GM23338 (cell line): ENCODE measurements around the gene MINDY4. TPM values are rescaled to one million over a fixed set of nuclear protein-coding genes. Genes with fewer than 3 reads are reported as not detected.

ENCODE experiments used
- ATAC-seq: fragments of 200-7000 bp; cut with Tn5 transposase; 3 replicates; pipeline ENCODE4 v1.9.1; 2020
- DNase-seq: peaks from one replicate; pipeline ENCODE4 v3.0.0-alpha.2; 2015; ENCODE audit warnings: low spot score
- H2AFZ ChIP-seq: fragments of 200-600 bp; sonication (generic); 2 replicates; pipeline ENCODE4 v1.8.0; 2016; ENCODE audit warnings: antibody characterized with exemption, mild to moderate bottlenecking, moderate library complexity
- H3F3A ChIP-seq: fragments of 200-600 bp; sonication (generic); replicated peaks from 2 replicates; pipeline ENCODE4 v1.8.0; 2017; ENCODE audit warnings: antibody characterized with exemption, mixed run types, low read depth
- H3K27ac ChIP-seq: fragments of 200-600 bp; sonication (generic); 2 replicates; pipeline ENCODE4 v1.6.1; 2016; ENCODE audit warnings: low read depth
- H3K27me3 ChIP-seq: fragments of 200-600 bp; sonication (generic); 2 replicates; pipeline ENCODE4 v1.8.0; 2016; ENCODE audit warnings: mild to moderate bottlenecking, mixed run types, moderate library complexity; ENCODE audit not compliant: insufficient read depth
- H3K36me3 ChIP-seq: fragments of 200-600 bp; sonication (generic); 2 replicates; pipeline ENCODE4 v1.8.0; 2016; ENCODE audit warnings: mild to moderate bottlenecking; ENCODE audit not compliant: insufficient read depth
- H3K4me1 ChIP-seq: fragments of 200-600 bp; sonication (generic); 2 replicates; pipeline ENCODE4 v1.8.0; 2016; ENCODE audit warnings: mild to moderate bottlenecking, moderate library complexity; ENCODE audit not compliant: insufficient read depth
- H3K4me2 ChIP-seq: fragments of 200-600 bp; sonication (generic); 2 replicates; pipeline ENCODE4 v1.7.1; 2017; ENCODE audit warnings: mixed run types
- H3K4me3 ChIP-seq: fragments of 200-600 bp; sonication (generic); 2 replicates; pipeline ENCODE4 v1.6.1; 2016; ENCODE audit warnings: mixed run types
- H3K79me2 ChIP-seq: fragments of 200-600 bp; sonication (generic); replicated peaks from 2 replicates; pipeline ENCODE4 v1.8.0; 2017; ENCODE audit warnings: mild to moderate bottlenecking; ENCODE audit not compliant: insufficient read depth
- H3K9me2 ChIP-seq: fragments of 200-600 bp; sonication (generic); 2 replicates; pipeline ENCODE4 v1.8.0; 2017; ENCODE audit not compliant: insufficient read depth
- H4K20me1 ChIP-seq: fragments of 200-600 bp; sonication (generic); replicated peaks from 2 replicates; pipeline ENCODE4 v1.8.0; 2017; ENCODE audit warnings: mild to moderate bottlenecking; ENCODE audit not compliant: insufficient read depth
- H3K27ac Mint-ChIP-seq: 2 replicates; pipeline ENCODE4 v1.8.0; 2020; ENCODE audit warnings: inconsistent platforms, mild to moderate bottlenecking, moderate library complexity, mixed read lengths
- H3K27me3 Mint-ChIP-seq: 3 replicates; pipeline ENCODE4 v1.8.0; 2022; ENCODE audit warnings: low read depth, mild to moderate bottlenecking, moderate library complexity, mixed read lengths, inconsistent platforms; ENCODE audit not compliant: insufficient read depth, poor library complexity
- H3K36me3 Mint-ChIP-seq: 3 replicates; pipeline ENCODE4 v1.8.0; 2021; ENCODE audit warnings: low read depth, mild to moderate bottlenecking, inconsistent platforms, moderate library complexity, mixed read lengths
- H3K4me1 Mint-ChIP-seq: 3 replicates; pipeline ENCODE4 v1.8.0; 2020; ENCODE audit warnings: mild to moderate bottlenecking, inconsistent platforms, mixed read lengths
- H3K4me3 Mint-ChIP-seq: 3 replicates; pipeline ENCODE4 v1.8.0; 2021; ENCODE audit warnings: moderate library complexity, mild to moderate bottlenecking, inconsistent platforms, mixed read lengths
- H3K9me3 Mint-ChIP-seq: 3 replicates; pipeline ENCODE4 v1.8.0; 2020; ENCODE audit warnings: moderate library complexity, mild to moderate bottlenecking, inconsistent platforms, mixed read lengths
- CREB1 ChIP-seq: fragments of 250-450 bp; sonication (Bioruptor Pico); IDR thresholded peaks from 2 replicates; pipeline ENCODE4 v1.5.0; 2020; ENCODE audit warnings: low read depth, mild to moderate bottlenecking, moderate library complexity
- EZH2 ChIP-seq: fragments of 200-600 bp; sonication (generic); IDR thresholded peaks from one replicate; pipeline ENCODE4 v1.8.0; 2017; ENCODE audit warnings: antibody characterized with exemption, mild to moderate bottlenecking, low read depth; ENCODE audit not compliant: unreplicated experiment
- EZH2phosphoT487 ChIP-seq: fragments of 200-600 bp; sonication (generic); IDR thresholded peaks from one replicate; pipeline ENCODE4 v1.8.1; 2018; ENCODE audit warnings: antibody characterized with exemption; ENCODE audit not compliant: unreplicated experiment
- JUNB ChIP-seq: IDR thresholded peaks from one replicate; pipeline ENCODE4 v1.6.1; 2016; ENCODE audit warnings: antibody characterized with exemption; ENCODE audit not compliant: unreplicated experiment
- NANOG ChIP-seq: IDR thresholded peaks from 2 replicates; pipeline ENCODE4 v1.6.1; 2016; ENCODE audit warnings: antibody characterized with exemption, borderline replicate concordance
- POLR2AphosphoS5 ChIP-seq: IDR thresholded peaks from 2 replicates; pipeline ENCODE4 v1.6.1; 2016; ENCODE audit warnings: antibody characterized with exemption, low read depth
- STAT1 ChIP-seq: IDR thresholded peaks from one replicate; pipeline ENCODE4 v1.6.1; 2016; ENCODE audit warnings: antibody characterized with exemption; ENCODE audit not compliant: unreplicated experiment
- ZNF114 ChIP-seq: fragments of 250-450 bp; sonication (Bioruptor Pico); IDR thresholded peaks from 2 replicates; pipeline ENCODE4 v1.5.0; 2020; ENCODE audit warnings: mild to moderate bottlenecking, moderate library complexity
- ZNF331 ChIP-seq: fragments of 250-450 bp; sonication (Bioruptor Pico); IDR thresholded peaks from 2 replicates; pipeline ENCODE4 v1.5.0; 2020; ENCODE audit warnings: low read depth, mild to moderate bottlenecking, moderate library complexity
- polyA plus RNA-seq: library from polyadenylated mRNA; unstranded; fragments of >200 nt; fragmentation: Nextera tagmentation; extraction: Ambion mirVana; gene quantifications from 2 replicates; pipeline ENCODE4 v1.2.1, GENCODE V29; 2016
- total RNA-seq: library from RNA; depleted of rRNA; stranded (reverse); fragments of >200 nt; shearing (Covaris generic); gene quantifications from 2 replicates; pipeline ENCODE4 v1.2.3, GENCODE V29; 2014
- TF ChIP-seq, protein P1 (sequence below), 2 experiments: fragments of 200-600 bp in 1 of 2; sonication (generic) in 1 of 2; conservative IDR thresholded peaks; 2 replicates each; pipeline versions ENCODE4 v1.5.1 to v1.6.1; 2016 to 2017; ENCODE audit warnings: antibody characterized with exemption in 2 of 2, low read depth in 2 of 2, mild to moderate bottlenecking in 2 of 2, moderate library complexity in 1 of 2
- TF ChIP-seq, protein P2 (sequence below): IDR thresholded peaks from one replicate; pipeline ENCODE4 v1.6.1; 2018; ENCODE audit warnings: antibody characterized with exemption; ENCODE audit not compliant: unreplicated experiment
- TF ChIP-seq, protein P3 (sequence below): IDR thresholded peaks from 2 replicates; pipeline ENCODE4 v1.6.1; 2016; ENCODE audit warnings: antibody characterized with exemption
- TF ChIP-seq, protein P4 (sequence below): fragments of 250-450 bp; sonication (Bioruptor Pico); IDR thresholded peaks from 2 replicates; pipeline ENCODE4 v1.5.0; 2020; ENCODE audit warnings: mild to moderate bottlenecking, moderate library complexity

MINDY4 gene
- total and polyA plus RNA-seq, 2 experiments from 2014 or later = 1.7 to 4.4 TPM

DNA sequence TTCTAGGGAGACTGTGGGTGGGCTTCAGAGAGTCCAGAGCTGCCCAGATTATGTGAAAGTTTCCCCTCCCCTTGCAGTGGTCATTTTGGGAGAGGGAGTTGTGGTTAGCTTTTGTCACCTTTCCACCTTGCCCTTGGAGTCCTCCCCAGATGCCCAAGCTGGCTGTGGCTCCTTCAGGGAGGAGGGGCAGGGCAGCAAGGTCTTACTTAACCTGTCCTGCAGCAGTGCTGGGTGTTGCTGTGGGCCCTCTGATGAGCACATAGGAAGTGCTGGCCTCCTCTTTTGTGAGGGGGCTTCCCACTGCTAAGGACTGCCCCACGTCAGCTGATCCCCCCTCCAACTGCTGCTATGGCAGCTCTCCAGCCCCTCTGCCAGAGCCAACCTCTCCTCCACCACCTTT, 122.8 kb downstream of the MINDY4 start:
- H3K27ac Mint-ChIP-seq = no peak overlapping the region
- no peak for DNase-seq
- Histone ChIP-seq H2AFZ (no peak overlapping the region), H3K4me2 (no peak overlapping the region), H3K4me3 (no peak overlapping the region), H3K4me1 (no peaks in the 10 kb centered on the region), H3K79me2 (no peaks in the 10 kb centered on the region), H3F3A (no peaks in the 10 kb centered on the region), H3K9me2 (no peaks in the 10 kb centered on the region), H3K27ac (no peak overlapping the region), H4K20me1 (no peaks in the 10 kb centered on the region), H3K36me3 (no peaks in the 10 kb centered on the region), H3K27me3 (no peaks in the 10 kb centered on the region)
- TF ChIP-seq ZNF331 (CRISPR knock-in tag) = no peak
- no peak for TF ChIP-seq POLR2AphosphoS5
- no peak for TF ChIP-seq JUNB
- TF ChIP-seq, protein P1, sequence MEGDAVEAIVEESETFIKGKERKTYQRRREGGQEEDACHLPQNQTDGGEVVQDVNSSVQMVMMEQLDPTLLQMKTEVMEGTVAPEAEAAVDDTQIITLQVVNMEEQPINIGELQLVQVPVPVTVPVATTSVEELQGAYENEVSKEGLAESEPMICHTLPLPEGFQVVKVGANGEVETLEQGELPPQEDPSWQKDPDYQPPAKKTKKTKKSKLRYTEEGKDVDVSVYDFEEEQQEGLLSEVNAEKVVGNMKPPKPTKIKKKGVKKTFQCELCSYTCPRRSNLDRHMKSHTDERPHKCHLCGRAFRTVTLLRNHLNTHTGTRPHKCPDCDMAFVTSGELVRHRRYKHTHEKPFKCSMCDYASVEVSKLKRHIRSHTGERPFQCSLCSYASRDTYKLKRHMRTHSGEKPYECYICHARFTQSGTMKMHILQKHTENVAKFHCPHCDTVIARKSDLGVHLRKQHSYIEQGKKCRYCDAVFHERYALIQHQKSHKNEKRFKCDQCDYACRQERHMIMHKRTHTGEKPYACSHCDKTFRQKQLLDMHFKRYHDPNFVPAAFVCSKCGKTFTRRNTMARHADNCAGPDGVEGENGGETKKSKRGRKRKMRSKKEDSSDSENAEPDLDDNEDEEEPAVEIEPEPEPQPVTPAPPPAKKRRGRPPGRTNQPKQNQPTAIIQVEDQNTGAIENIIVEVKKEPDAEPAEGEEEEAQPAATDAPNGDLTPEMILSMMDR (conservative IDR thresholded peaks at IDR 0.05; ENCODE audit: low read depth in 2 of 2) = no peak
- TF ChIP-seq EZH2phosphoT487 = no peak
- no peak for TF ChIP-seq STAT1
- TF ChIP-seq, protein P2, sequence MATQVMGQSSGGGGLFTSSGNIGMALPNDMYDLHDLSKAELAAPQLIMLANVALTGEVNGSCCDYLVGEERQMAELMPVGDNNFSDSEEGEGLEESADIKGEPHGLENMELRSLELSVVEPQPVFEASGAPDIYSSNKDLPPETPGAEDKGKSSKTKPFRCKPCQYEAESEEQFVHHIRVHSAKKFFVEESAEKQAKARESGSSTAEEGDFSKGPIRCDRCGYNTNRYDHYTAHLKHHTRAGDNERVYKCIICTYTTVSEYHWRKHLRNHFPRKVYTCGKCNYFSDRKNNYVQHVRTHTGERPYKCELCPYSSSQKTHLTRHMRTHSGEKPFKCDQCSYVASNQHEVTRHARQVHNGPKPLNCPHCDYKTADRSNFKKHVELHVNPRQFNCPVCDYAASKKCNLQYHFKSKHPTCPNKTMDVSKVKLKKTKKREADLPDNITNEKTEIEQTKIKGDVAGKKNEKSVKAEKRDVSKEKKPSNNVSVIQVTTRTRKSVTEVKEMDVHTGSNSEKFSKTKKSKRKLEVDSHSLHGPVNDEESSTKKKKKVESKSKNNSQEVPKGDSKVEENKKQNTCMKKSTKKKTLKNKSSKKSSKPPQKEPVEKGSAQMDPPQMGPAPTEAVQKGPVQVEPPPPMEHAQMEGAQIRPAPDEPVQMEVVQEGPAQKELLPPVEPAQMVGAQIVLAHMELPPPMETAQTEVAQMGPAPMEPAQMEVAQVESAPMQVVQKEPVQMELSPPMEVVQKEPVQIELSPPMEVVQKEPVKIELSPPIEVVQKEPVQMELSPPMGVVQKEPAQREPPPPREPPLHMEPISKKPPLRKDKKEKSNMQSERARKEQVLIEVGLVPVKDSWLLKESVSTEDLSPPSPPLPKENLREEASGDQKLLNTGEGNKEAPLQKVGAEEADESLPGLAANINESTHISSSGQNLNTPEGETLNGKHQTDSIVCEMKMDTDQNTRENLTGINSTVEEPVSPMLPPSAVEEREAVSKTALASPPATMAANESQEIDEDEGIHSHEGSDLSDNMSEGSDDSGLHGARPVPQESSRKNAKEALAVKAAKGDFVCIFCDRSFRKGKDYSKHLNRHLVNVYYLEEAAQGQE = no peak
- no peak for TF ChIP-seq CREB1 (CRISPR knock-in tag)
- TF ChIP-seq, protein P3, sequence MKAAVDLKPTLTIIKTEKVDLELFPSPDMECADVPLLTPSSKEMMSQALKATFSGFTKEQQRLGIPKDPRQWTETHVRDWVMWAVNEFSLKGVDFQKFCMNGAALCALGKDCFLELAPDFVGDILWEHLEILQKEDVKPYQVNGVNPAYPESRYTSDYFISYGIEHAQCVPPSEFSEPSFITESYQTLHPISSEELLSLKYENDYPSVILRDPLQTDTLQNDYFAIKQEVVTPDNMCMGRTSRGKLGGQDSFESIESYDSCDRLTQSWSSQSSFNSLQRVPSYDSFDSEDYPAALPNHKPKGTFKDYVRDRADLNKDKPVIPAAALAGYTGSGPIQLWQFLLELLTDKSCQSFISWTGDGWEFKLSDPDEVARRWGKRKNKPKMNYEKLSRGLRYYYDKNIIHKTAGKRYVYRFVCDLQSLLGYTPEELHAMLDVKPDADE = no peak
- TF ChIP-seq ZNF114 = no peak
- TF ChIP-seq EZH2 = no peak
- TF ChIP-seq, protein P4, sequence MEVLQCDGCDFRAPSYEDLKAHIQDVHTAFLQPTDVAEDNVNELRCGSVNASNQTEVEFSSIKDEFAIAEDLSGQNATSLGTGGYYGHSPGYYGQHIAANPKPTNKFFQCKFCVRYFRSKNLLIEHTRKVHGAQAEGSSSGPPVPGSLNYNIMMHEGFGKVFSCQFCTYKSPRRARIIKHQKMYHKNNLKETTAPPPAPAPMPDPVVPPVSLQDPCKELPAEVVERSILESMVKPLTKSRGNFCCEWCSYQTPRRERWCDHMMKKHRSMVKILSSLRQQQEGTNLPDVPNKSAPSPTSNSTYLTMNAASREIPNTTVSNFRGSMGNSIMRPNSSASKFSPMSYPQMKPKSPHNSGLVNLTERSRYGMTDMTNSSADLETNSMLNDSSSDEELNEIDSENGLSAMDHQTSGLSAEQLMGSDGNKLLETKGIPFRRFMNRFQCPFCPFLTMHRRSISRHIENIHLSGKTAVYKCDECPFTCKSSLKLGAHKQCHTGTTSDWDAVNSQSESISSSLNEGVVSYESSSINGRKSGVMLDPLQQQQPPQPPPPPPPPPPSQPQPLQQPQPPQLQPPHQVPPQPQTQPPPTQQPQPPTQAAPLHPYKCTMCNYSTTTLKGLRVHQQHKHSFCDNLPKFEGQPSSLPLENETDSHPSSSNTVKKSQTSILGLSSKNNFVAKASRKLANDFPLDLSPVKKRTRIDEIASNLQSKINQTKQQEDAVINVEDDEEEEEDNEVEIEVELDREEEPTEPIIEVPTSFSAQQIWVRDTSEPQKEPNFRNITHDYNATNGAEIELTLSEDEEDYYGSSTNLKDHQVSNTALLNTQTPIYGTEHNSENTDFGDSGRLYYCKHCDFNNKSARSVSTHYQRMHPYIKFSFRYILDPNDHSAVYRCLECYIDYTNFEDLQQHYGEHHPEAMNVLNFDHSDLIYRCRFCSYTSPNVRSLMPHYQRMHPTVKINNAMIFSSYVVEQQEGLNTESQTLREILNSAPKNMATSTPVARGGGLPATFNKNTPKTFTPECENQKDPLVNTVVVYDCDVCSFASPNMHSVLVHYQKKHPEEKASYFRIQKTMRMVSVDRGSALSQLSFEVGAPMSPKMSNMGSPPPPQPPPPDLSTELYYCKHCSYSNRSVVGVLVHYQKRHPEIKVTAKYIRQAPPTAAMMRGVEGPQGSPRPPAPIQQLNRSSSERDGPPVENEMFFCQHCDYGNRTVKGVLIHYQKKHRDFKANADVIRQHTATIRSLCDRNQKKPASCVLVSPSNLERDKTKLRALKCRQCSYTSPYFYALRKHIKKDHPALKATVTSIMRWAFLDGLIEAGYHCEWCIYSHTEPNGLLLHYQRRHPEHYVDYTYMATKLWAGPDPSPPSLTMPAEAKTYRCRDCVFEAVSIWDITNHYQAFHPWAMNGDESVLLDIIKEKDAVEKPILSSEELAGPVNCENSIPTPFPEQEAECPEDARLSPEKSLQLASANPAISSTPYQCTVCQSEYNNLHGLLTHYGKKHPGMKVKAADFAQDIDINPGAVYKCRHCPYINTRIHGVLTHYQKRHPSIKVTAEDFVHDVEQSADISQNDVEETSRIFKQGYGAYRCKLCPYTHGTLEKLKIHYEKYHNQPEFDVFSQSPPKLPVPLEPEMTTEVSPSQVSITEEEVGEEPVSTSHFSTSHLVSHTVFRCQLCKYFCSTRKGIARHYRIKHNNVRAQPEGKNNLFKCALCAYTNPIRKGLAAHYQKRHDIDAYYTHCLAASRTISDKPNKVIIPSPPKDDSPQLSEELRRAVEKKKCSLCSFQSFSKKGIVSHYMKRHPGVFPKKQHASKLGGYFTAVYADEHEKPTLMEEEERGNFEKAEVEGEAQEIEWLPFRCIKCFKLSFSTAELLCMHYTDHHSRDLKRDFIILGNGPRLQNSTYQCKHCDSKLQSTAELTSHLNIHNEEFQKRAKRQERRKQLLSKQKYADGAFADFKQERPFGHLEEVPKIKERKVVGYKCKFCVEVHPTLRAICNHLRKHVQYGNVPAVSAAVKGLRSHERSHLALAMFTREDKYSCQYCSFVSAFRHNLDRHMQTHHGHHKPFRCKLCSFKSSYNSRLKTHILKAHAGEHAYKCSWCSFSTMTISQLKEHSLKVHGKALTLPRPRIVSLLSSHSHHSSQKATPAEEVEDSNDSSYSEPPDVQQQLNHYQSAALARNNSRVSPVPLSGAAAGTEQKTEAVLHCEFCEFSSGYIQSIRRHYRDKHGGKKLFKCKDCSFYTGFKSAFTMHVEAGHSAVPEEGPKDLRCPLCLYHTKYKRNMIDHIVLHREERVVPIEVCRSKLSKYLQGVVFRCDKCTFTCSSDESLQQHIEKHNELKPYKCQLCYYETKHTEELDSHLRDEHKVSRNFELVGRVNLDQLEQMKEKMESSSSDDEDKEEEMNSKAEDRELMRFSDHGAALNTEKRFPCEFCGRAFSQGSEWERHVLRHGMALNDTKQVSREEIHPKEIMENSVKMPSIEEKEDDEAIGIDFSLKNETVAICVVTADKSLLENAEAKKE (CRISPR knock-in tag) = no peak
- no peak for TF ChIP-seq NANOG
- H3K27me3 Mint-ChIP-seq = peaks cover 1% of the 10 kb centered on the region
- H3K4me1 Mint-ChIP-seq = peaks cover 10% of the 10 kb centered on the region
- H3K4me3 Mint-ChIP-seq = no peak overlapping the region
- H3K36me3 Mint-ChIP-seq = no peaks in the 10 kb centered on the region
- no peak for ATAC-seq
- H3K9me3 Mint-ChIP-seq = no peaks in the 10 kb centered on the region; the same call in 2 of the 3 replicates
